NCI-H524 (cell line): ENCODE data around the gene SEMA3B.
A peak's percentile ranks its signal among the peaks of the same experiment; 100 is the strongest.
"Not testable (repeated sequence)": the region's sequence is repeated elsewhere in the genome, so short reads cannot be mapped to it uniquely, and the experiment has no call there.

Source experiments
- DNase-seq, 2 experiments: peaks; one replicate each; lab custom pipeline; 2025; lab: John Stamatoyannopoulos, UW

SEMA3B gene

GRCh38 chr3:50258979-50259378, 10.0 kb upstream of the SEMA3B start:
- no peak for DNase-seq

DNA sequence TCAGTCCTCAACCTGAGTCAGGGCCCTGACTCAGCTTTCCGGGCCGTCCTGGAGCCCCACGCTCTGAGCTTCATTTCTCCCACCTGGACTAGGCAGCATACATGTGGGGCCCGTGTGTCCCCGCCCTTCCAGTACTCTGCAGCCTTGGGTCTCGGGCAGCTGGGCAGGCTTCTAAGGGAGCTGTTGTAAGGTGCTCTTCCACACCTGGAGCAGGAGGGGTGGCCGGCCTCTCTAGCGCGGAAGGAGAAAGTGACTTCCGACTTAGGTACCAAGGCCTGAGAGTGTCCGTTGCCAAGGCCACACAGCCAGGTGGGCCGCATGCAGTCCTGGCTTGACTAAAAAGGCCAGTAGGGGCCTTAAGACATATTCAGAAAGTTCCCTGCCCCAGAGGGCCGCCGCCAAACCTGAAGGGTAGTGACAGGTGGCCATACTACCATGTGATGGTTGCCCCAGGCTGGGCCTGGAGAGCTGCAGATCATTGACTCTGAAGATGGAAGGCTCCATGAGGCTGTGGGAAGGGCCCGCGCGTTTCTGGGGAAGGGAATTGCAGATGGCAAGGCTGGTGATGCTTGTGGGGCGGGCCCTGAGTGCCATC, 9.4 kb upstream of the SEMA3B start:
- DNase-seq = peak in 1 of 2 experiments; percentile 56

DNA sequence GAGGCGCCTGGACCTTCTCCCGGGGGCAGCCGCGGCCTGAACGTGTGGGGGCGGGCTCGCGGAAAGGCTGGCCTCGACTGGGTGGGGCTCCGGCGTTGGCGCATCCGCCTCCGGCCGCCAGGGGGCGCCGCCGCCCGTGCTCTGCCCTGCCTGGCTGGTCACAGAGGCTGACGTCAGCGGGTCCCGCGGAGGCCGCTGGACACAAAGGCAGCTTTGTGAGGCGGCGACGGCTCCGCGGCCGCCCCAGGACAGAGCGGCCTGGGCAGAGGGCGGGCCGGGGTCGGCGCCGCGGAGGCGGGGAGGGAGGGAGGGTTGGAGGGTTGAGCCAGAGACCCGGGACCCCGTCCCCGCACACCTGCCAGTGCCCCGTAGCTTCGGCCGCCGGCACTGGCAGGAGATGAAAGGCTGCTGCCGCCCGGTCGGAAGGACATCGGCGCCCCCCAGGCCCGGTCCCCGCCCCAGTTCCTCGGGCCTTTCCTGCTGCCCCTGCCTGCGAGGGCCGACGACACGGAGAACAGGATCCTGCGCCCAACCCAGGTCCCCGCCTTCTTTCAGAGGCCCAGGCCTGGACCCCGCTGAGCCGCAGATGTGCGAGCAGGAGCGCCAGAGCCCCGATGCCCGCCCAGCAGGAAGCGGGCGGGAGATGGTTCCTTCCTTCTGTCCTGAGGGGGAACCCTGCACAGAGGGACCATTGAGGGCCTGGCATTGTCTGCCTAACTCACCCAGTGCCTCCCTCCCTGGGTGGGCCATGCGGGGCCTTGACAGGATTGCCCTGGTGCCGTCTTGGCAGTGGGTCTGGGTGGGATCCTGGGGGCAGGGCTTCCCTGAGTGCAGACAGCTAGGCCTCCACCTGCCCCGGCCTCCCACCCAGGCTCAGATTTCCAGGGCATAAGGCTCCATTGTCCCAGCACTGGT, 8.7 kb upstream of the SEMA3B start:
- peak; percentile 43 to 75 for DNase-seq

- DNase-seq = no peak
These were observed 8.0 kb upstream of the SEMA3B start for GRCh38 chr3:50260942-50261441.

DNA sequence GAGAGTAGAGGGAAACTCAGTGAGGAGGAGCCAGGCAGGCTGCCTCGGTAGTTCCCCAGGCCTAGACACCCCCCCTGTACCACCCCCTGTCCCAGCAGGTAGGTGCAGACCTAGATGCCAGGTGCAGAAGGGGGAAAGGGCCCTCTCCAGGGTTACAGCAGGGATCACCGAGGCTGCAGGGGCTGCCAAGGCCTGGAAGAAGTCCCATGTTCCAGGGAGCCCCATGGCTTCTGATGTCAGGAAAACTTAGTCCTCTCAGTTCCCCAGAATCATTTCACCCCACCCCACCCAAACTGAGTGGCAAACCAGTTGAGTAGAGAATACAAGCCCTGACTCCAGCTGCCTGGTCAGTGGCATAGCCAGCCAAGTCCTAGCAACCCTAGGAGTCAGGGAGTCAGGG, 7.4 kb upstream of the SEMA3B start:
- DNase-seq = no peak

DNA sequence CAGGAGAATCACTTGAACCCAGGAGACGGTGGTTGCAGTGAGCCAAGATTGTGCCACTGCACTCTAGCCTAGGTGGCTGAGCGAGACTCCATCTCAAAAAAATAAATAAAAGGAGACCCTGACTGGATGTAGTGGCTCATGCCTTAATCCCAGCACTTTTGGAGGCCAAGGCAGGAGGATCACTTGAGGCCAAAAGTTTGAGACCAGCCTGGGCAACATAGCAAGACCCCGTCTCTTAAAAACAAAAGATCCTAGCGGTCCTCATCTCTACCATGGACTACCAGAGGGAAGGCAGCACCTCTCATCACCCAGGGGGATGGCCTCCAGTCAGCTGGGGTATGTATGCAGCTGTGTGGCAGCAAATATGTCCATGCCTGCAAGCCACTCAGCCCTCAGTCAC, 6.7 kb upstream of the SEMA3B start:
- not testable (repeated sequence) for DNase-seq

DNA sequence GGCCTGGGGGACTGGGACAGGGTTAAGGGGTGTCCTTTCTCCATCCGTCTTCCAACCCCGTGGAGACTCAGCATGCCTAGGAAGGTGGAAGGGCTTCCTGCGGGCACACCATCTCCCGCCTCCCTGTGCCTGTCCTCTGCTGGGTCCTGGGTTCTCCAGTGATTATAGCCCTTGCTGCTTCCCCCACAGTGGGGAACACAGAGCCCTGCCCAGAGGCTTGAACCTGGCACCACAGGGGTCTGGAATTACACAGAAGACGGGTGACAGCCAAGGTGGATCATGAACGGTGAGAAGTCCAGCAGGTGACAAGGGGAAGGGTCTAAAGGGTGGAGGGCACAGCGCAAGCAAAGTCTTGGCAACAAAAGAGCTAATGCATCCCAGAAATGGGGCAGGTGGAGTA, 6.2 kb upstream of the SEMA3B start:
- DNase-seq = no peak

DNA sequence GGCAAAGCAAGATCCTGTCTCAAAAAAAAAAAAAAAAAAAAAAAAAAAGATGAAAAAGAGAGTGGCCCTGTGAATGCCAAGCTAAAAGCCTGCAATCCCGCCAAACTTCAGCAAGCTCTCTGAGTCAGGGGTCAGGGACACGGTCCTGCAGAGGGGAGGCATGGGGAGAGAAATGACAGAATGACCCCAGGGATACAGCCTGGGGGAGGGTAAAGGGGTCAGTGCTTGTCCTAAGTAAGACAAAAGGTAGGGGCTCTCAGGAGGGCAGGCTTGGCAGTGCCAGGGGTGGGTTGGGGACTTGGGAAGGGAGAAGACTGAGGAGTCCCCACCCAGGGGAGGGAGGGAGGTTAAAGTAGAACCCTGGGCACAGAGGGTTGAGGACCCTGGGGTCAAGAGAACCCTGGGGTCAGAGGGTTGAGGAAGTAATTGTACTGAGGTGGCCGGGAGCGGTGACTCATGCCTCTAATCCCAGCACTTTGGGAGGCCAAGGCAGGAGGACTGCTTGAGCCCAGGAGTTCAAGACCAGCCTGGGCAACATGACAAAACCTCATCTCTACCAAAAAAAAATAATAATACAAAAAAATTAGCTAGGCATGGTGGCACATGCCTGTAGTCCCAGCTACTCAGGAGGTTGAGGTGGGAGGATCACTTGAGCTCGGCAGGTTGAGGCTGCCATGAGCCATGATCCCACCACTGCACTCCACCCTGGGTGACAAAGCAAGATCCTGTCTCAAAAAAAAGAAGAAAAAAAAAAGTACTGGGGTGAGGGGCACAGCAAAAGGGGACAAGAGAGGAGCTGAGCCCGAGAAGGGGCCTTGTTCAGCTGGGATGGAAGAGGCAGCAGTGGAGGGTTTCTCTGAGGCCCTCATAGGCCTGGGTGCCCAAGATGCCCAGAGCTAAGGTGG, 5.2 kb upstream of the SEMA3B start:
- DNase-seq = no peak

- no peak for DNase-seq
These were observed 4.5 kb upstream of the SEMA3B start for GRCh38 chr3:50264383-50264963.

DNA sequence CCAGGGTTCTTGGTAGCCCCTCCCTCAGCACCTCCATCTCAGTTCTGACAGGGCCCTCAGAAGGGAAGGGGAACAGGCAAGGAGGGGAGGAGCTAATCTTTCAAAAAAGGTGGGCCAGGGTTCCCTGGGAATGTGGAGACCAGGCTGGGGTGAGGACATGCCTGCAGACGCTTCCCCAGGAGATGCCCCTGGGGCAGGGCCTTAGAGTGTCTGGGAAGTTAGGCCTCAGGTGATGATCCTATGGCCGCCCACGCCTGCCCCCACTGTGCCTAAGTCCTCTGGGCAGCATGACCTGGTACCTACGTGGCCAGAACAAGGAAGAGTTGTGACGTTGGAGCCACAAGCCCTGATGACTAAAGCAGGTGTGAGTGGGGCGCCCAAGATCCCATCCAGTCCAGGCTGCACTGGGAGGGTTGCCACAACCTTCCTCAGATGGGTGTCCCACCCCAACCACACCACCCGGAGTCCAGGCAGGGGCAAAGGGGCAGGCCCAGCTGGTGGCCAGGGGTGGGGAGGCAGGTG, 3.9 kb upstream of the SEMA3B start:
- DNase-seq = no peak

DNA sequence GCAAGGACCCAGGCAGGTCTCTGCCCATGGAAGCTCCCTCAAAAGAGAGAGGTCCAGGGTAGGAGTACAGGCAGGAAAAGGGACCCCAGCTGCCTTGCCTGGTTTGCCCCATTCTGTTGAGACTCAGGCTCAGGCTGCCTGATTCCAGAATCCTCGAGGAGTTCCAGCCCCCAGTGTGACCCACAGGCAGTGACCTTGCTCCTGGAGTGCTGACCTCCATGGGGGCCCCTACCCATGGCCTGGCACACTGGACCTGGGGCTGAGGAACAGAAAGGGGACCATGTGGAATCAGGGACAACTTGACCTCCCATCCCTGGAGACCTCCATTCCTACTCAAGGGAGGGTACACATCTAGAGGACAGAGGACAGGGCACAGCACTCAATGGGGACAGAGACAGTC, 3.4 kb upstream of the SEMA3B start:
- DNase-seq = no peak

- DNase-seq = no peak
These were observed 2.9 kb upstream of the SEMA3B start for GRCh38 chr3:50266017-50266416.

- DNase-seq = no peak
These were observed 2.1 kb upstream of the SEMA3B start for GRCh38 chr3:50266836-50267235.

- DNase-seq = peak; percentile 31 to 61
These were observed 1.6 kb upstream of the SEMA3B start for GRCh38 chr3:50267280-50267913.

DNA sequence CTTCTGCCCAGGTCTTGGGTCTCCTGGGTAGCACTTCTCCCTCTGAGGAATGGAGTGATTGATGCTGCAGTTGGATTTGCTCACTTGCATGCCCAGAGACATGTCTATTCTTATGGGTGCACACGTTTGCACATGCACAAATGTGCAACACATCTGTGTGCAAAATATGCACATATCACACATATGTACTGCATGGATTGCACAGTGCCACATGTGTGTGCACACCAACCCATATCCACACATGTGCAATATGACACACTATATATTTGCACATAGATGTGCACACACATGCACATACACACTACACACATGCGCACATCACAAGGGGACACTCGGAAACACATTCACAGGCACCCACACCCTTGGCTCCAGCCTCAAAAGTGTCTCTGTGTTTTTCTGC, 671 bp upstream of the SEMA3B start:
- DNase-seq = no peak

- no peak for DNase-seq
These were observed 513 bp downstream of the SEMA3B start for GRCh38 chr3:50269460-50269859.

- no peak for DNase-seq
These were observed 1.0 kb downstream of the SEMA3B start for GRCh38 chr3:50269977-50270413.

GRCh38 chr3:50270422-50271224, 1.7 kb downstream of the SEMA3B start:
- no peak for DNase-seq

DNA sequence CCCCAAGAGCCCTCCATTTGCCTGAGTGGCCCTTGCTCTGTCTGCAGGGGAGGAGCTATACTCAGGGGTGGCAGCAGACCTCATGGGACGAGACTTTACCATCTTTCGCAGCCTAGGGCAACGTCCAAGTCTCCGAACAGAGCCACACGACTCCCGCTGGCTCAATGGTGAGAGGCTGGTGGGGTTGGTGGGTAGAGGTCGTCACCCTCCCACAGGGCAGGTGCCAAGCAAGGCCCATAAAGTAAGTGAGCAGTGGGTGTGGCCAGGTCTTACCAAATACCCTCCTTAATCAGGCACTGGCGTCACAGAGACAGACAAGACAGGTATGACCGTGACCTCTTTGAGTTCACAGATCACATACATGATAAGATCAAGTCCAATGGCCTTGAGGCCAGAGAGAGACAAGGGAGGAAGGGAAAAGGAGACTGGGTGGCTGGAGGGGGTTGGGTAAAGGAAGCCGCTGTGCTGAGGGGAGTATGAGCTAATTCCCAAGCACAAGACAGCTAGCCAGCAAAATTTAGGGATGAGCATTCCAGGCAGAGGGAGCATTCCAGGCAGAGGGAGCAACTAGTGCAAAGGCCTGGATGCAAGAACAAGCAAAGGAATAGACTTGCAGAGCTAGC, 2.5 kb downstream of the SEMA3B start:
- no peak for DNase-seq

- DNase-seq = not testable (repeated sequence)
These were observed 3.6 kb downstream of the SEMA3B start for GRCh38 chr3:50272538-50272910.
